ENCODE data around the gene LYPD6B. TPM values are rescaled to one million over a fixed set of nuclear protein-coding genes. Genes with fewer than 3 reads are reported as not detected.

The LYPD6B gene
- total and polyA plus RNA-seq, 10 donors = 0.46 to 3.5 (median 1.9) TPM

DNA sequence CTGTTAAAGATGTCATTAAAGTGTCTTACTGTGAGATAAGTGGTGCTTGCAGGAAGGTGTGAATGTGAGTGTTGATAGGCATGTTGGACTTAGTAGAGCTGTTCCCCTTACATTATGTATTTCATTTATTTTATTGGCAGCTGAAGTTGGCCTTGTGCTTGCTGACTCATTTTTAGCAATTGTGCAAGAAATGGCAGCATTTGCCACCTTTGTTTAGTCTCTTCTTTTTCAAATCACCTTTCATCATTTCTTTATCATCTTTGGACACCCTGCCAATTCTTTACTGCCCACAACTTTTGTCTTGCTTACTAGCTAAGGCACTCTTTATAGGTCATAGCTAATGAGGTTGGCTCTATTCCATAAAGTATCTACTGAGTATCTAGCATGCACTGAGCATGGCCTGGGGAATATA is 161.6 kb downstream of the LYPD6B start:
- no peaks in the 10 kb centered on the region for H3K9me3 ChIP-seq
- H3K4me1 ChIP-seq = no peaks in the 10 kb centered on the region
- no peak overlapping the region for H3K27ac ChIP-seq
- no peak overlapping the region for H3K4me3 ChIP-seq
- no peak for DNase-seq
- TF ChIP-seq, protein P1, sequence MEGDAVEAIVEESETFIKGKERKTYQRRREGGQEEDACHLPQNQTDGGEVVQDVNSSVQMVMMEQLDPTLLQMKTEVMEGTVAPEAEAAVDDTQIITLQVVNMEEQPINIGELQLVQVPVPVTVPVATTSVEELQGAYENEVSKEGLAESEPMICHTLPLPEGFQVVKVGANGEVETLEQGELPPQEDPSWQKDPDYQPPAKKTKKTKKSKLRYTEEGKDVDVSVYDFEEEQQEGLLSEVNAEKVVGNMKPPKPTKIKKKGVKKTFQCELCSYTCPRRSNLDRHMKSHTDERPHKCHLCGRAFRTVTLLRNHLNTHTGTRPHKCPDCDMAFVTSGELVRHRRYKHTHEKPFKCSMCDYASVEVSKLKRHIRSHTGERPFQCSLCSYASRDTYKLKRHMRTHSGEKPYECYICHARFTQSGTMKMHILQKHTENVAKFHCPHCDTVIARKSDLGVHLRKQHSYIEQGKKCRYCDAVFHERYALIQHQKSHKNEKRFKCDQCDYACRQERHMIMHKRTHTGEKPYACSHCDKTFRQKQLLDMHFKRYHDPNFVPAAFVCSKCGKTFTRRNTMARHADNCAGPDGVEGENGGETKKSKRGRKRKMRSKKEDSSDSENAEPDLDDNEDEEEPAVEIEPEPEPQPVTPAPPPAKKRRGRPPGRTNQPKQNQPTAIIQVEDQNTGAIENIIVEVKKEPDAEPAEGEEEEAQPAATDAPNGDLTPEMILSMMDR (IDR thresholded peaks at IDR 0.05 in 8 of 11, conservative IDR thresholded peaks at IDR 0.05 in 3 of 11) = no peak
- TF ChIP-seq POLR2AphosphoS5 (IDR thresholded peaks at IDR 0.05) (no peak), POLR2A (IDR thresholded peaks at IDR 0.05) (no peak)
- intact Hi-C loops (cut with DNase I; ENCODE audit: low total_unique reads) = no loop called here
- H3K27me3 ChIP-seq (replicated peaks in 1 of 7) = no peaks in the 10 kb centered on the region
- no peaks in the 10 kb centered on the region for H3K36me3 ChIP-seq

DNA sequence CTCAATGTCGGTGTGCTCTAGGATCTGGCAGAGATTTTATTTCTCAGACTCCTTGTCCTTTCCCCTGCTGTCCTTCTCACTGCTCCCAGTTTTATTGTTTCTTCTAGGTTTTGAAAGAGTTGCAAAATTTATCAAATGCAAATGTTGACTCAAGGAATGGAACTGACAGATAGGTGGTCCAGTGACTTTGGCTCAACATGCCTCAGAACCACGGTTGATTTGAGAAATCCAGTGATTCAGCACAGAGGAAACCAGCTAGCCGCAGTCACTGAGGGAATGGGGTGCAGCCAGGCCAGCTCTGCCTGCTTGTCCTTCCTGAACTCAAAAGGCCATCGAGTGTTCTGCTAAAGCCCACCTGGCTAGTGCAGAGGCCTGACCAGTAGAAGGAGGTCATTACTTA is 166.2 kb downstream of the LYPD6B start:
- no peaks in the 10 kb centered on the region for H3K27me3 ChIP-seq (replicated peaks in 1 of 7)
- WGBS, 5 donors = 73 to 83% (median 77%) methylated on average over 4 of the region's 4 CpGs
- H3K27ac ChIP-seq = no peak overlapping the region
- no peak overlapping the region for H3K4me3 ChIP-seq
- no peaks in the 10 kb centered on the region for H3K36me3 ChIP-seq
- DNase-seq = no peak
- intact Hi-C loops (cut with DNase I; ENCODE audit: low total_unique reads) = no loop called here
- TF ChIP-seq, protein P1 (IDR thresholded peaks at IDR 0.05 in 8 of 11, conservative IDR thresholded peaks at IDR 0.05 in 3 of 11) = no peak
- no peak for TF ChIP-seq POLR2AphosphoS5 (IDR thresholded peaks at IDR 0.05)
- no peak for TF ChIP-seq POLR2A (IDR thresholded peaks at IDR 0.05)
- H3K9me3 ChIP-seq = no peaks in the 10 kb centered on the region
- no peaks in the 10 kb centered on the region for H3K4me1 ChIP-seq

DNA sequence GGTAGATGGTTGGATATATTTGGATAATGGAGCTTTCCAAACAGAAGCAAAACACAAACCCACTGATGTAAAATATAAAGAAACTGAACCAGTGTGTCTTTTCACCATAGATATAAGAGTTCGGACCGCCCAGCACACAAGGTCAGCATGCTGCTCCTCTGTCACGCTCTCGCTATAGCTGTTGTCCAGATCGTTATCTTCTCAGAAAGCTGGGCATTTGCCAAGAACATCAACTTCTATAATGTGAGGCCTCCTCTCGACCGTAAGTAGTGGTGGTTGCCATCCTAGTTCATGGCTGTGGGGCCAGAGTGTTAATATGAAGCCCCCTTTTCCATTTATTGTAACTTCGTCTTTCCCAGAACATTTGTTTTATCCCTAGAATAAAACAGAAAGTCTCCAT is 166.6 kb downstream of the LYPD6B start:
- no peaks in the 10 kb centered on the region for H3K27me3 ChIP-seq (replicated peaks in 1 of 7)
- intact Hi-C loops (cut with DNase I; ENCODE audit: low total_unique reads) = no loop called here
- H3K27ac ChIP-seq = no peak overlapping the region
- no peaks in the 10 kb centered on the region for H3K36me3 ChIP-seq
- DNase-seq = no peak
- WGBS, 5 donors = 69 to 84% (median 77%) methylated on average over 8 of the region's 8 CpGs
- no peaks in the 10 kb centered on the region for H3K4me1 ChIP-seq
- no peak overlapping the region for H3K4me3 ChIP-seq
- H3K9me3 ChIP-seq = no peaks in the 10 kb centered on the region
- no peak for TF ChIP-seq POLR2A (IDR thresholded peaks at IDR 0.05)
- TF ChIP-seq POLR2AphosphoS5 (IDR thresholded peaks at IDR 0.05) = no peak
- TF ChIP-seq, protein P1 (IDR thresholded peaks at IDR 0.05 in 8 of 11, conservative IDR thresholded peaks at IDR 0.05 in 3 of 11) = no peak

DNA sequence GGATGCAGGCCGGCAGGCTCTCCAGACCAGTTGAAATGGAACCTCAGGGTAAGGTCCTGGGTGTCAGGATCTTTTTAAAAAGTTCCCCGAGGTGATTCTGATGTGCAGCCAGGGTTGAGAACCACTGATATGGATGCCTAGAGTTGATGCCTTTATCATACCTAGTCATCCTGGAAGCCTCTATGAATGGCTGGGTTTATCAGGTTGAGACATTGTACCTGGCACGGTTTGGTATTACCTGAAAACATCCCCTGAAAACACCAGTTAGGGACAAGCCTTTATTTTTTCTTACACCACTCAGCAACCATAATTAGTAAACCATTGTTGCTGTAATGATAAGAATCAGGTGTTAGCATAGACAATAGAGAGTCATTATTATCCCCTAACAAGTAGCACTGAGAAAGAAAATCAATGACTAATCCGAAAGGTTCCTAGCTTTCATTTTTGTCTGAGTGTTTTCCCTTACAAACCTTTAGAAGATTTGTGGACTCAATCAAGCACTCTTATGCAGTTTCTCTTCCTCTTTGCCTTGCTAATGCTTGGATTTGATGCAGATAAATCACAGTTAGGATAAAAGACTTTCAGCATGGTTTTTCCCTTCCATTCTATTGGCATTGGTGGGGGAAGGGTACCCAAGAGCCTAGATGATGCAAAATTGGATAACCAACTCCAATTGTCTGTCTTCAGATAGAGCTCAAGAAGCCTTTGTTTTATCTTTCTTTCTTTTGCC is 175.4 kb downstream of the LYPD6B start:
- Histone ChIP-seq H3K4me1 (no peaks in the 10 kb centered on the region), H3K27ac (no peak overlapping the region), H3K36me3 (no peaks in the 10 kb centered on the region), H3K9me3 (no peaks in the 10 kb centered on the region), H3K27me3 (replicated peaks in 1 of 7) (no peaks in the 10 kb centered on the region), H3K4me3 (no peak overlapping the region)
- intact Hi-C loops (cut with DNase I; ENCODE audit: low total_unique reads) = no loop called here
- DNase-seq = no peak
- TF ChIP-seq POLR2AphosphoS5 (IDR thresholded peaks at IDR 0.05) (no peak), POLR2A (IDR thresholded peaks at IDR 0.05) (no peak)
- TF ChIP-seq, protein P1 (IDR thresholded peaks at IDR 0.05 in 8 of 11, conservative IDR thresholded peaks at IDR 0.05 in 3 of 11) = no peak
- 80 to 95% (median 86%) methylated on average over 4 of the region's 4 CpGs for WGBS, 5 donors

Data from spleen (tissue), 11 donors.